Caco-2 (cell line): Measurements from ENCODE around the gene HOXB4. TPM values are rescaled to one million over a fixed set of nuclear protein-coding genes. Genes with fewer than 3 reads are reported as not detected.

Experiments
- BruUV-seq: library from RNA; stranded (reverse); fragments of 400-500 nt; replicated peaks from 2 replicates; lab custom pipeline; 2021; lab: Mats Ljungman, UMichigan
- CTCF ChIA-PET: fragments of 300-600 bp; sonication (Branson Sonifier 250); formaldehyde crosslinking; loops from one replicate; lab custom pipeline; 2022; ENCODE audit warnings: antibody characterized with exemption; lab: Charles Lee
- POLR2A ChIA-PET: fragments of 300-600 bp; sonication (Branson Sonifier 250); formaldehyde crosslinking; loops from one replicate; lab custom pipeline; 2022; ENCODE audit warnings: antibody characterized with exemption; lab: Charles Lee
- DNase-seq, 2 experiments: peaks; one replicate each; pipeline versions ENCODE4 v3.0.0 to v3.0.0-alpha.2; 2020 to 2022
- H3K27me3 ChIP-seq: replicated peaks from 2 replicates; pipeline ENCODE4 v1.6.0; 2011; ENCODE audit warnings: low read length; ENCODE audit not compliant: control insufficient read depth, insufficient read depth
- H3K36me3 ChIP-seq: 2 replicates; pipeline ENCODE4 v1.5.1; 2011; ENCODE audit warnings: low read length; ENCODE audit not compliant: control insufficient read depth, insufficient read depth
- H3K4me1 ChIP-seq: fragments of 250-450 bp; sonication (Bioruptor Pico); 2 replicates; pipeline ENCODE4 v1.5.1; 2020; ENCODE audit warnings: mild to moderate bottlenecking
- H3K4me3 ChIP-seq: 2 replicates; pipeline ENCODE4 v1.5.1; 2011; ENCODE audit warnings: low read depth, mild to moderate bottlenecking, control low read depth, low read length
- H3K9me3 ChIP-seq: fragments of 250-450 bp; sonication (Bioruptor Pico); 2 replicates; pipeline ENCODE4 v1.5.1; 2020; ENCODE audit warnings: mild to moderate bottlenecking, moderate library complexity
- H3K27ac Mint-ChIP-seq: one replicate; pipeline ENCODE4 v1.8.0; 2022; ENCODE audit warnings: mixed read lengths; ENCODE audit not compliant: unreplicated experiment
- H3K27me3 Mint-ChIP-seq: one replicate; pipeline ENCODE4 v1.8.0; 2022; ENCODE audit warnings: mixed read lengths; ENCODE audit not compliant: insufficient read depth, unreplicated experiment
- H3K36me3 Mint-ChIP-seq: one replicate; pipeline ENCODE4 v1.8.0; 2022; ENCODE audit warnings: mild to moderate bottlenecking, mixed read lengths; ENCODE audit not compliant: insufficient read depth, unreplicated experiment
- H3K4me1 Mint-ChIP-seq: one replicate; pipeline ENCODE4 v1.8.0; 2022; ENCODE audit warnings: low read depth, mixed read lengths; ENCODE audit not compliant: unreplicated experiment
- H3K4me3 Mint-ChIP-seq: one replicate; pipeline ENCODE4 v1.8.0; 2022; ENCODE audit warnings: mild to moderate bottlenecking, moderate library complexity, mixed read lengths; ENCODE audit not compliant: unreplicated experiment
- H3K9me3 Mint-ChIP-seq: one replicate; pipeline ENCODE4 v1.8.0; 2022; ENCODE audit warnings: mixed read lengths; ENCODE audit not compliant: unreplicated experiment
- intact Hi-C: fragments of 100-400 bp; cut with micrococcal nuclease; formaldehyde crosslinking; loops from one replicate; pipeline ENCODE4 v1.10.0; 2022; ENCODE audit not compliant: unreplicated experiment
- total RNA-seq: library from RNA; stranded (reverse); gene quantifications from 2 replicates; pipeline ENCODE4 v1.2.3, GENCODE V29; 2022
- TF ChIP-seq, protein P1 (sequence below), 2 experiments: fragments of 200-600 bp in 1 of 2; IDR thresholded peaks; 1 replicate in 1 of 2; 2 replicates in 1 of 2; pipeline versions ENCODE4 v1.5.1 to v1.8.0; 2011 to 2022; ENCODE audit warnings: antibody characterized with exemption in 1 of 2, control low read depth in 1 of 2, inconsistent platforms in 1 of 2, low read depth in 1 of 2, low read length in 1 of 2, mild to moderate bottlenecking in 1 of 2, moderate library complexity in 1 of 2; ENCODE audit not compliant: insufficient read depth in 1 of 2, severe bottlenecking in 1 of 2, unreplicated experiment in 1 of 2

HOXB4 gene
- total RNA-seq, 1 experiment from 2014 or later, result 3.4 TPM

DNA sequence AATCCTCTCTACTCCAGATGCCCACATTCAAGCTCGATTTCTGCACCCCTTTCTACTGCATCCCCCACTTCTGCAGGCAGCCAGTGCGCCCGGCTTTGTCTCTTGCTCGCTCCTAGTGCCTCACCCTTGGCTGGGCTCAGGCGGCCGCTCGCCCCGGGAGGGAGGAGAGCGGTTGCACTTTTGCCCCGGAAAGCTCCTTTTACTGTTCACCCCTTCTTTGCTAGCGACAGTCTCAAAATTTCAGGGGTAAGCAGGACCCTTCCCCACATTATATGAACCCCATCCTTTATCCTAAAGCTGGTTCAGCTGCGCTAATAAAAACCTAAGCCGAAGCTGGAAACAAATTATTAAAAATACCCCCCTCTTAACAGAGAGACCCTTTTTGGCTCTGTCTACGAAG, 14.4 kb upstream of the HOXB4 start:
- ChIA-PET CTCF (interaction anchor here (0.6 to 1.8 kb wide), 9 partner anchors 9 to 286 kb away, joined by 3 to 5 read pairs (median 3); no protein-coding TSS in a partner anchor), POLR2A (no interaction called here)
- no TSS peak for BruUV-seq
- Mint-ChIP-seq H3K4me1 (peaks cover under 1% of the 10 kb centered on the region), H3K36me3 (no peaks in the 10 kb centered on the region), H3K27ac (no peak overlapping the region), H3K9me3 (no peaks in the 10 kb centered on the region), H3K4me3 (no peak overlapping the region), H3K27me3 (peaks cover 18% of the 10 kb centered on the region)
- peaks cover 16% of the 10 kb centered on the region for H3K4me1 ChIP-seq
- H3K4me3 ChIP-seq, result no peak overlapping the region
- H3K36me3 ChIP-seq, result no peaks in the 10 kb centered on the region
- H3K27me3 ChIP-seq, result peaks cover 7% of the 10 kb centered on the region
- no peak for DNase-seq
- intact Hi-C loops, result no loop called here
- TF ChIP-seq, protein P1, sequence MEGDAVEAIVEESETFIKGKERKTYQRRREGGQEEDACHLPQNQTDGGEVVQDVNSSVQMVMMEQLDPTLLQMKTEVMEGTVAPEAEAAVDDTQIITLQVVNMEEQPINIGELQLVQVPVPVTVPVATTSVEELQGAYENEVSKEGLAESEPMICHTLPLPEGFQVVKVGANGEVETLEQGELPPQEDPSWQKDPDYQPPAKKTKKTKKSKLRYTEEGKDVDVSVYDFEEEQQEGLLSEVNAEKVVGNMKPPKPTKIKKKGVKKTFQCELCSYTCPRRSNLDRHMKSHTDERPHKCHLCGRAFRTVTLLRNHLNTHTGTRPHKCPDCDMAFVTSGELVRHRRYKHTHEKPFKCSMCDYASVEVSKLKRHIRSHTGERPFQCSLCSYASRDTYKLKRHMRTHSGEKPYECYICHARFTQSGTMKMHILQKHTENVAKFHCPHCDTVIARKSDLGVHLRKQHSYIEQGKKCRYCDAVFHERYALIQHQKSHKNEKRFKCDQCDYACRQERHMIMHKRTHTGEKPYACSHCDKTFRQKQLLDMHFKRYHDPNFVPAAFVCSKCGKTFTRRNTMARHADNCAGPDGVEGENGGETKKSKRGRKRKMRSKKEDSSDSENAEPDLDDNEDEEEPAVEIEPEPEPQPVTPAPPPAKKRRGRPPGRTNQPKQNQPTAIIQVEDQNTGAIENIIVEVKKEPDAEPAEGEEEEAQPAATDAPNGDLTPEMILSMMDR (IDR thresholded peaks at IDR 0.05; ENCODE audit: insufficient read depth in 1 of 2, low read depth in 1 of 2, low read length in 1 of 2, severe bottlenecking in 1 of 2, unreplicated experiment in 1 of 2), result no peak
- H3K9me3 ChIP-seq, result no peaks in the 10 kb centered on the region

DNA sequence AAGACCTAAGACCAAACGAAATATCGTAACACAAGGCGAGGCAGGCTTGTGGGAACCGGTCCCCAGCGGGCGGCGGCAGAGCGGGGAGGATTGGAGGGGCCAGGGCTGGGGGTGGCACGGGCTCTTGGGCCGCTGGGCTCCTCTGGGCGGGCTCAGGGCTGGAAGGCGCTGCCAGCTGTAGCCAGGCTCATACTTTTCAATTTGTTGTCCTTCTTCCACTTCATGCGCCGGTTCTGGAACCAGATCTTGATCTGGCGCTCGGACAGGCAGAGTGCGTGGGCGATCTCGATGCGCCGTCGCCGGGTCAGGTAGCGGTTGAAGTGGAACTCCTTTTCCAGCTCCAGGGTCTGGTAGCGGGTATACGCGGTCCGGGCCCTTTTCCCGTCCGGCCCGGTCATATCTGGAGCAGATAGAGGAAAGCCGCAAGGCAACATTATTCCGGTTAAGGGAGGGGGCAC, 13.9 kb upstream of the HOXB4 start:
- Histone ChIP-seq H3K9me3 (no peaks in the 10 kb centered on the region), H3K4me1 (peaks cover 12% of the 10 kb centered on the region), H3K27me3 (peaks cover 8% of the 10 kb centered on the region), H3K4me3 (no peak overlapping the region), H3K36me3 (no peaks in the 10 kb centered on the region)
- ChIA-PET CTCF (interaction anchor here (0.6 to 1.3 kb wide), 4 partner anchors 92 to 287 kb away, joined by 3 to 4 read pairs (median 3); no protein-coding TSS in a partner anchor), POLR2A (no interaction called here)
- Mint-ChIP-seq H3K27ac (no peak overlapping the region), H3K36me3 (no peaks in the 10 kb centered on the region), H3K4me3 (no peak overlapping the region), H3K9me3 (no peaks in the 10 kb centered on the region), H3K4me1 (no peaks in the 10 kb centered on the region), H3K27me3 (peaks cover 18% of the 10 kb centered on the region)
- no peak for DNase-seq
- TF ChIP-seq, protein P1 (IDR thresholded peaks at IDR 0.05; ENCODE audit: insufficient read depth in 1 of 2, low read depth in 1 of 2, low read length in 1 of 2, severe bottlenecking in 1 of 2, unreplicated experiment in 1 of 2), result no peak
- intact Hi-C loops, result no loop called here
- BruUV-seq, result no TSS peak

DNA sequence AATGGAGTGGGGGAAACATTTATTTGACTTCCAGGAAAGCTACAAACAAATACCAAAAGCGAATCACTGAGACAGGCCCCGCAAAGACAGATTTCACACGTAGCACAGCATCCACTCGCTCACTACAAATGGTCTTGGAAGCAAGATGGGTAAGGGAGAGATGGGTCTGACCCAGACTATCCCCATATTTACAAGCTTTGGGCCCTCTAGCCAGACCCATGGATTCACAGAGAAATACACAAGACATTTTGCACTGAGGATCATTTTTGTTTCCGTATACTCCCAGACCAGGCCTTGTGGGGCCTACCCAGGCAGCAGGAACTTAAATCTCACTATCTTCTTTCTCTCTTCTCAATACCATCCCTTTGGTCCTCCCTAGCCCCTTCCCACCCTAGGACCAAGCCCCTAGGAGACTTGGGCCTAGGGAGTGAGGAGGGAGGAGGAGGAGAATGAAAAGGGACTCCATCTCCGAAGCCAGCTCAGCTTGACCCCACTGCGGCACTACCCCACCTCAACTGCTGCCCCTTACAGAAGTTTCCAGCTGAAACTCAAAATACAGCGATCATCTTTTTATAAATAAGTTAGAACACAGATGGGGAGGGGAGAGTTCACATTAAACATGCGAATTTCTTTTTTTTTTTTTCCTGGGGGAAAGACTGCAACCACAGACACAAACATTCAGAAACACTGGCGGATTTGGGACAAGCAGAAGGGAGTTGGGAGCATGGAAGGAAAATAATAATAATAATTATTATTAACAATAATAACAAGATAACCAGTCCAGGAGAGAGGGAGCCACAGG, 13.3 kb upstream of the HOXB4 start:
- H3K27me3 Mint-ChIP-seq, result peaks cover 20% of the 10 kb centered on the region
- no peaks in the 10 kb centered on the region for H3K4me1 Mint-ChIP-seq
- no TSS peak for BruUV-seq
- H3K27ac Mint-ChIP-seq, result no peak overlapping the region
- H3K9me3 Mint-ChIP-seq, result no peaks in the 10 kb centered on the region
- no peaks in the 10 kb centered on the region for H3K36me3 ChIP-seq
- intact Hi-C loops, result no loop called here
- POLR2A ChIA-PET, result no interaction called here
- H3K36me3 Mint-ChIP-seq, result no peaks in the 10 kb centered on the region
- no peak overlapping the region for H3K4me3 ChIP-seq
- H3K4me1 ChIP-seq, result peaks cover 11% of the 10 kb centered on the region
- peaks cover 8% of the 10 kb centered on the region for H3K27me3 ChIP-seq
- CTCF ChIA-PET, result no interaction called here
- DNase-seq, result no peak
- no peaks in the 10 kb centered on the region for H3K9me3 ChIP-seq
- TF ChIP-seq, protein P1 (IDR thresholded peaks at IDR 0.05; ENCODE audit: insufficient read depth in 1 of 2, low read depth in 1 of 2, low read length in 1 of 2, severe bottlenecking in 1 of 2, unreplicated experiment in 1 of 2), result no peak
- H3K4me3 Mint-ChIP-seq, result no peak overlapping the region
